Hepatocyte (in vitro differentiated cells): ENCODE data around the gene TANC1.

Experiments used
- CTCF ChIP-seq: fragments of 200-600 bp; sonication (generic); IDR thresholded peaks from 2 replicates; pipeline ENCODE4 v1.5.1; 2016; ENCODE audit warnings: antibody characterized with exemption, mild to moderate bottlenecking; ENCODE audit not compliant: poor library complexity
- EZH2 ChIP-seq: fragments of 200-600 bp; sonication (generic); IDR thresholded peaks from 2 replicates; pipeline ENCODE4 v1.6.1; 2016; ENCODE audit warnings: antibody characterized with exemption, mild to moderate bottlenecking, borderline replicate concordance
- EZH2phosphoT487 ChIP-seq: fragments of 200-600 bp; sonication (generic); IDR thresholded peaks from one replicate; pipeline ENCODE4 v1.6.1; 2018; ENCODE audit warnings: antibody characterized with exemption, mild to moderate bottlenecking, low read depth, moderate library complexity; ENCODE audit not compliant: unreplicated experiment, severe bottlenecking

GRCh38 chr2:159070235-159070634, 101.8 kb downstream of the TANC1 start:
- no peak for TF ChIP-seq CTCF
- TF ChIP-seq EZH2: no peak
- TF ChIP-seq EZH2phosphoT487: no peak
